Measurements from ENCODE around the gene TIMM9.

- TF ChIP-seq CTCF (IDR thresholded peaks at IDR 0.05 in 8 of 11, conservative IDR thresholded peaks at IDR 0.05 in 3 of 11) (no peak), POLR2AphosphoS5 (IDR thresholded peaks at IDR 0.05) (no peak), POLR2A (IDR thresholded peaks at IDR 0.05) (no peak)
Observed at GRCh38 chr14:58465421-58465820, 38.1 kb upstream of the TIMM9 start.

Data from spleen (tissue), 7 donors.